ENCODE results near the gene UBALD1.

GRCh38 chr16:4646773-4647643, 32.3 kb upstream of the UBALD1 start:
- no peak for TF ChIP-seq POLR2AphosphoS5 (IDR thresholded peaks at IDR 0.05; ENCODE audit: insufficient read depth in 1 of 2, low read depth in 1 of 2)
- no peak for TF ChIP-seq CTCF (IDR thresholded peaks at IDR 0.05)

Data from vagina (tissue), 2 donors.